Sciatic nerve (tissue), 2 donors: ENCODE results near the gene DGKA. TPM values are rescaled to one million over a fixed set of nuclear protein-coding genes. Genes with fewer than 3 reads are reported as not detected.
"Not testable (repeated sequence)": the region's sequence is repeated elsewhere in the genome, so short reads cannot be mapped to it uniquely, and the experiment has no call there.

Experiments used
- ATAC-seq: fragments of 200-7000 bp; cut with Tn5 transposase; one replicate; pipeline ENCODE4 v1.9.1; 2020; ENCODE audit warnings: mild to moderate bottlenecking, moderate library complexity
- DNase-seq: peaks from one replicate; pipeline ENCODE4 v3.0.0-alpha.2; 2020; ENCODE audit warnings: low spot score
- intact Hi-C: fragments of 100-400 bp; cut with DNase I; formaldehyde crosslinking; loops from one replicate; pipeline ENCODE4 v1.14.2; 2022
- total RNA-seq: library from RNA; stranded (reverse); fragmentation: NEBNext Ultra II Directional; extraction: Animal tissue kit (Norgen Biotek cat#: 25700); gene quantifications from one replicate; pipeline ENCODE4 v1.2.1, GENCODE V29; 2021
- donor health status: DM: no; HTN: no; CAD: no.
- donor health status: DM: no; HTN: no; CAD: no.

The DGKA gene
- total RNA-seq, 1 donor from 2014 or later: 31.8 TPM

DNA sequence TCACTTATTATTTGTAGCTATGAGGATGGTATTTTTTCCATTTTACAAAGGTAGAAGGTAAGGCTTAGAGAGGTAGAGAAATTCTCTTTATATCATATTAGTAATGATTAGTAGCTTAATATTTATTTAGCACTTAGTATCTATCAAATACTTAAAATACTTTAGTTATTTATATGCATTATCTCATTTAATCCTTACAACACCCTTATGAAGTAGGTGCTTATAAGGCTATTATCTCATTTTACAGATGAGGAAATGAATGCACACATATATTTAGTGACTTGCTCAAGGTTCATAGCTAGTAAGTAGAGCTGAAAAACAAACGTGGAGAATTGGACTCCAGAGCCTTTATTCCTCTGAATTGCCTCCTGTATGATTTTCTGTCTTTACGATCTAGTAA lies 53.9 kb downstream of the DGKA start:
- intact Hi-C loops: no loop called here
- no peak for ATAC-seq
- DNase-seq: no peak

- DNase-seq (no peak), ATAC-seq (no peak)
- intact Hi-C loops: no loop called here
Measured at GRCh38 chr12:55985341-55985740, 54.4 kb downstream of the DGKA start.

DNA sequence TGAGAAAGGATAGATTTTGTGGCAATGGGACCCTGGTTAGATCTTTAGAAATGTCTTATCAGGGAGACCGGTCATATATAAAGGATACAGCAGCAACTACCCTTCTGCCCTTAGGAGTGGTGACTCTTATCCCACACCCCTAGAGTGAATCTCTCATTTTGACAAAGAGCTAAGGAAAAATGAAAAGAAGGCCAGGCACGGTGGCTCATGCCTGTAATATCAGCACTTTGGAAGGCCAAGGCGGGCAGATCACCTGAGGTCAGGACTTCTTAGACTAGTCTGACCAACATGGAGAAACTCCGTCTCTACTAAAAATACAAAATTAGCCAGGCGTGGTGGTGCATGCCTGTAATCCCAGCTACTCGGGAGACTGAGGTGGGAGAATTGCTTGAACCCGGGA lies 55.0 kb downstream of the DGKA start:
- intact Hi-C loops, ATAC-seq, DNase-seq: not testable (repeated sequence)

GRCh38 chr12:55991110-55991509 lies 60.1 kb downstream of the DGKA start:
- DNase-seq (no peak), ATAC-seq (no peak)
- intact Hi-C loops: loop anchor here (5.0 kb wide), 1 partner anchor 41 kb away; no protein-coding TSS in a partner anchor

DNA sequence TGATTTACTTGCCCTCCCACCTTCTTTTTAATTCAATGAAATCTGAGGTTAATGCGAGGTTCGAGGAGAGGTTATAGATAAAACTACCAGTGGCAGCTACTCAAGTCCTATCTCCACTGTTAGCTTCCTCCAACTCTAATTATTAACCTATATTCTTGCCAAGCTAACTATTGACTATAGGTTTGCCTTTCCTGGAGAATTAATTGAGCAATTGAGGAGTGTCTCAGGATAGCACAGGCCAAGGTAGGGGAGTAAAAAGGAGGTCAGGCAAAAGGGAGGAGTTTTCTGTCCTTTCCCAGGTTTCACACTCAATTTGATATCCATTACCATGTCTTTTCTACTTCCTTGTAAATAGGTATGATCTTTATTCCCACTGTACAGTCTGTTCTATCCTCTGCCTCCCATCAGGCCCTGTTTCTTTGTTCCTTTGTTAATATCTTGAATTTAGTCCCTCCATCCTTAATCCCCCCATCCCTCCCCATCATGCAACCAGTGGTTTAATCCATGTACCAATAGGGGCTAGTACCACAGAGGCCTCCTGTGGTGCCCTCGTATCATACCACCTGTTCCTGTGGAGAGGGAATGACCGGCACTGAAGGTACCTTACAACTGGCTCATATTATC lies 62.4 kb downstream of the DGKA start:
- ATAC-seq: no peak
- intact Hi-C loops: loop anchor here (5.0 kb wide), 1 partner anchor 39 kb away; no protein-coding TSS in a partner anchor

DNA sequence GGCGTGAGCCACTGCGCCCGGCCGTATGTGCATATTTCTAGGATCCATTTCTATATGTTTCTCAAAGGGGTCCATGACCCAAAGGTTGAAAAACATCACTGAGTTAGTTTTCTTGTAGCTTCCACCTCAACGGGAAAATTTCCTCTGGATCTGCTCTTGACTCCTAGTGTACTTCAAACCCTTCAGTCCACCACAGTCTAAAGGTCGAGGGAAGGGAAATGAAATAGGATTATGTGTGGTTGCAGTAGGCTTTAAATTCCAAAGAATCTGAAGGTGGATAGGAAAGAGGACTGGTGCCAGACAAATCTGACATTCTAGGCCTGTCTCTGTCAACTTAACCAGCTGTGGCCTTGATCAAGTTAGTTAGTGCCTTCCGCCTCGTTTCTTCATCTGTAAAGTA lies 64.4 kb downstream of the DGKA start:
- ATAC-seq (no peak), DNase-seq (no peak)
- intact Hi-C loops: no loop called here

More for the DNA sequence above, 62.4 kb downstream of the DGKA start:
- DNase-seq: no peak

- intact Hi-C loops: no loop called here
- DNase-seq (no peak), ATAC-seq (peak; percentile 64)
Measured at GRCh38 chr12:55996201-55996714, 65.3 kb downstream of the DGKA start.

DNA sequence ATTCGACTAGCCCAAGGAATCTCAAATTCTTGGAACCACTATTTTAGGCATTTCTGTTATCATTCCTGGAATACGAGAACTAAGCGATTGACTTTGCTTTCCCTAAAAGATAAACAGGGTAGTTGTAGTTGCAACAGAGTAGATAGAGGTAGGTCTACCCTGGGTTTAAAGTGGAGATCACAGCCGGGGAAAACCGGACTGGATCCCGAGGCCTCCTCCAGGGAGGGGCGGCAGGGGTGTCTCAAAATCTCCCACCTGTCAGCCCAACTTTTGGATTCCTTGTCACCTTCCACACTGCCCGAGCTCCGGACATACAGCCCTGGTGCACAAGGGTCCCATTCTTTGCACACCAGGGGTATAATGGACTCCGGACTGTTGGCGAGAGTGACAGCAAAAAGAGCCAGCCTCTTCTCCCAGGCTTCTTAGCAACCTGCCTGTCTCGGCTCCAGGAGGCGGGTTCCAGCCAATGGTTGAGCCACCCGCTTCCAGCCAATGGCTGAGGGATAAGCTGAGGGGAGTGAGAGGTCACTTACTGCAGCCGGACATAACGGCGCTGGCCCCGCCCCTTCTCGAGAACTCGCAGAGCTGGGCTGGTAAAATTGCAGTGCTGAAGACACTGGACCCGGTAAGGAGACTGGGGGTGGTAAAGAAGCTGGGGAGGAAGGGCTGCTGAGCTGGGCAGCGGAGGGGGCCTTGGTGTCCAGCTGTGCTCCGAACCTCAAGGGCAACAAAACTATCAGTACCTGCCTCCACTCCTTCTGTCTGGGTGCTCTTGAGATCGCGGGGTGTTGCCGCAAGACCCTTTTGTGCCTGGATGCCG lies 66.0 kb downstream of the DGKA start, which contains the start of gene SUOX:
Gene SUOX (plus strand): TSS at position 562 of the 820 bp plus-strand sequence. CDS start 4,946 bp downstream, outside the sequence.
- DNase-seq (peak; percentile 96), ATAC-seq (peak; percentile 99)
- intact Hi-C loops: no loop called here

- ATAC-seq (peak; percentile 7), DNase-seq (no peak)
- intact Hi-C loops: no loop called here
Measured at GRCh38 chr12:55997535-55997859, 66.5 kb downstream of the DGKA start.

DNA sequence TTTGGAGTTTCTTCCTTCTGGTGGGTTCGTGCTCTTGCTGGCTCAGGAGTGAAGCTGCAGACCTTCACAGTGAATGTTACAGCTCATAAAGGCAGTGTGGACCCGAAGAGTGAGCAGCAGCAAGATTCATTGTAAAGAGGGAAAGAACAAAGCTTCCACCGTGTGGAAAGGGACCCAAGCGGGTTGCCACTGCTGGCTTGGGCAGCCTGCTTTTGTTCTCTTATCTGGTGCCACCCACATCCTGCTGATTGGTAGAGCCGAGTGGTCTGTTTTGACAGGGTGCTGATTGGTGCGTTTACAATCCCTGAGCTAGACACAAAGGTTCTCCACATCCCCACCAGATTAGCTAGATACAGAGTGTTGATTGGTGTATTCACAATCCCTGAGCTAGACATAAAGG lies 68.6 kb downstream of the DGKA start:
- intact Hi-C loops, ATAC-seq, DNase-seq: not testable (repeated sequence)

DNA sequence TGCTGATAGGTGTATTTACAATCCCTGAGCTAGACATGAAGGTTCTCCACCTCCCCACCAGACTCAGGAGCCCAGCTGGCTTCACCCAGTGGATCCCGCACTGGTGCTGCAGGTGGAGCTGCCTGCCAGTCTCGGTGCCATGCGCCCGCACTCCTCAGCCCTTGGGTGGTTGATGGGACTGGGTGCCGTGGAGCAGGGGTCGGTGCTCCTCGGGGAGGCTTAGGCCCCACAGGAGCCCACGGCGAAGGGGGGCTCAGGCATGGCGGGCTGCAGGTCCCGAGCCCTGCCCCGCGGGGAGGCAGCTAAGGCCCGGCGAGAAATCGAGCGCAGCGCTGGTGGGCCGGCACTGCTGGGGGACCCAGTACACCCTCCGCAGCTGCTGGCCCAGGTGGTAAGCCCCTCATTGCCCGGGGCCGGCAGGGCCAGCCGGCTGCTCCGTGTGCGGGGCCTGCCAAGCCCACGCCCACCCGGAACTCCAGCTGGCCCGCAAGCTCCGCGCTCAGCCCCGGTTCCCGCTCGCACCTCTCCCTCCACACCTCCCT lies 69.1 kb downstream of the DGKA start:
- DNase-seq, ATAC-seq, intact Hi-C loops: not testable (repeated sequence)

GRCh38 chr12:56001487-56002100 lies 70.6 kb downstream of the DGKA start:
- no peak for DNase-seq
- ATAC-seq: no peak
- intact Hi-C loops: no loop called here

GRCh38 chr12:56003376-56003775 lies 72.4 kb downstream of the DGKA start:
- DNase-seq, intact Hi-C loops, ATAC-seq: not testable (repeated sequence)

Other genes starting within 250 kb of the DGKA start
- gene ITGA7, start 223.3 kb upstream of the DGKA start, total RNA-seq: 307 TPM
- gene BLOC1S1, start 215.1 kb upstream of the DGKA start, total RNA-seq: 171 TPM
- gene RDH5, start 210.8 kb upstream of the DGKA start, total RNA-seq: 23.3 TPM
- 870 TPM for gene CD63, start 202.2 kb upstream of the DGKA start, total RNA-seq
- gene GDF11, start 188.0 kb upstream of the DGKA start, total RNA-seq: 10.0 TPM
- gene SARNP, start 113.4 kb upstream of the DGKA start, total RNA-seq: 54.0 TPM
- gene ORMDL2, start 113.1 kb upstream of the DGKA start, total RNA-seq: 25.2 TPM
- gene DNAJC14, start 101.6 kb upstream of the DGKA start, total RNA-seq: 23.4 TPM
- gene MMP19, start 88.2 kb upstream of the DGKA start, total RNA-seq: 9.1 TPM
- 21.8 TPM for gene PYM1, start 3.3 kb upstream of the DGKA start, total RNA-seq
- gene PMEL, start 34.9 kb downstream of the DGKA start, total RNA-seq: 0.49 TPM
- 14.4 TPM for gene CDK2, start 35.7 kb downstream of the DGKA start, total RNA-seq
- gene RAB5B, start 42.9 kb downstream of the DGKA start, total RNA-seq: 143 TPM
- gene SUOX, start 66.1 kb downstream of the DGKA start, total RNA-seq: 20.3 TPM
- gene IKZF4, start 89.9 kb downstream of the DGKA start, total RNA-seq: 13.7 TPM
- gene RPS26, start 110.8 kb downstream of the DGKA start, total RNA-seq: 93.6 TPM
- gene ERBB3, start 149.0 kb downstream of the DGKA start, total RNA-seq: 159 TPM
- gene PA2G4, start 173.4 kb downstream of the DGKA start, total RNA-seq: 79.6 TPM
- gene RPL41, start 185.5 kb downstream of the DGKA start, total RNA-seq: 2,818 TPM
- 9.0 TPM for gene ZC3H10, start 187.1 kb downstream of the DGKA start, total RNA-seq
- gene ESYT1, start 197.1 kb downstream of the DGKA start, total RNA-seq: 85.9 TPM
- 40.0 TPM for gene MYL6B, start 221.4 kb downstream of the DGKA start, total RNA-seq
- 993 TPM for gene MYL6, start 227.2 kb downstream of the DGKA start, total RNA-seq